HepG2 (cell line): ENCODE data around the gene LARP1. TPM values are rescaled to one million over a fixed set of nuclear protein-coding genes. Genes with fewer than 3 reads are reported as not detected.

Source experiments
- AKAP8 ChIP-seq: sonication (generic); formaldehyde crosslinking; IDR thresholded peaks from 2 replicates; pipeline ENCODE4 v1.5.1; 2020; ENCODE audit warnings: mild to moderate bottlenecking, missing genetic modification reagents
- ATF5 ChIP-seq: sonication (generic); formaldehyde crosslinking; IDR thresholded peaks from 2 replicates; pipeline ENCODE4 v1.4.0; 2020; ENCODE audit warnings: mild to moderate bottlenecking, low read depth, missing genetic modification reagents
- BCL3 ChIP-seq: sonication (generic); formaldehyde crosslinking; IDR thresholded peaks from 2 replicates; pipeline ENCODE4 v1.5.1; 2020; ENCODE audit warnings: mild to moderate bottlenecking, missing genetic modification reagents, moderate library complexity
- CAMTA2 ChIP-seq: sonication (generic); formaldehyde crosslinking; IDR thresholded peaks from 2 replicates; pipeline ENCODE4 v1.4.0; 2020; ENCODE audit warnings: mild to moderate bottlenecking, missing genetic modification reagents, borderline replicate concordance
- FOXA3 ChIP-seq: IDR thresholded peaks from 2 replicates; pipeline ENCODE4 v1.6.1; 2016; ENCODE audit warnings: missing genetic modification reagents, missing compliant biosample characterization
- IRF2 ChIP-seq: IDR thresholded peaks from 2 replicates; pipeline ENCODE4 v1.6.1; 2018; ENCODE audit warnings: missing genetic modification reagents, missing compliant biosample characterization
- PRDM4 ChIP-seq: sonication (generic); formaldehyde crosslinking; IDR thresholded peaks from 2 replicates; pipeline ENCODE4 v1.9.0; 2021; ENCODE audit warnings: missing genetic modification reagents, borderline replicate concordance
- SRSF9 ChIP-seq: fragments of 200-400 bp; formaldehyde crosslinking; IDR thresholded peaks from 2 replicates; pipeline ENCODE4 v1.6.1; 2018; ENCODE audit warnings: borderline replicate concordance, mild to moderate bottlenecking, low read depth, low read length; ENCODE audit not compliant: insufficient read depth, poor library complexity, severe bottlenecking
- ZBTB44 ChIP-seq: sonication (generic); formaldehyde crosslinking; IDR thresholded peaks from 2 replicates; pipeline ENCODE4 v1.4.0; 2020; ENCODE audit warnings: missing genetic modification reagents
- ZNF264 ChIP-seq: sonication (generic); formaldehyde crosslinking; IDR thresholded peaks from 2 replicates; pipeline ENCODE4 v1.4.0; 2020; ENCODE audit warnings: missing genetic modification reagents
- ZNF280B ChIP-seq: sonication (generic); formaldehyde crosslinking; IDR thresholded peaks from 2 replicates; pipeline ENCODE4 v1.5.0; 2020; ENCODE audit warnings: missing genetic modification reagents, mild to moderate bottlenecking, borderline replicate concordance
- ZNF512B ChIP-seq: sonication (generic); formaldehyde crosslinking; IDR thresholded peaks from 2 replicates; pipeline ENCODE4 v1.5.1; 2020; ENCODE audit warnings: missing genetic modification reagents, mild to moderate bottlenecking, borderline replicate concordance
- ZNF710 ChIP-seq: sonication (generic); formaldehyde crosslinking; IDR thresholded peaks from 2 replicates; pipeline ENCODE4 v1.5.0; 2020; ENCODE audit warnings: mild to moderate bottlenecking, missing genetic modification reagents, borderline replicate concordance
- ZNF746 ChIP-seq: sonication (generic); formaldehyde crosslinking; IDR thresholded peaks from 2 replicates; pipeline ENCODE4 v1.8.0; 2022; ENCODE audit warnings: mild to moderate bottlenecking, missing genetic modification reagents
- polyA plus RNA-seq, 8 experiments: library from polyadenylated mRNA; depleted of rRNA in 3 of 8; stranded (reverse) in 7 of 8; unstranded in 1 of 8; fragments of >200 nt; fragmentation: Illumina TruSeq in 4 of 8; extraction: Trizol in 4 of 8; gene quantifications; 2 replicates each; pipeline versions ENCODE4 v1.2.1 to v1.2.3, GENCODE V29; 2011 to 2016; ENCODE audit warnings: low read depth in 4 of 8, missing spikeins in 1 of 8, mixed read lengths in 1 of 8; ENCODE audit not compliant: insufficient read depth in 1 of 8
- total RNA-seq, 5 experiments: library from RNA; depleted of rRNA; stranded (reverse); fragments of >200 nt; fragmentation: Illumina TruSeq; extraction: Trizol; gene quantifications; 2 replicates each; pipeline ENCODE4 v1.2.3, GENCODE V29; 2016; ENCODE audit warnings: low read depth in 1 of 5

Gene LARP1
- total and polyA plus RNA-seq, 2 of the 13 experiments (the other 11 are each of a cell fraction or from before 2014, with no cell fraction given) = 45.2 to 61.4 TPM

- TF ChIP-seq ZBTB44 (CRISPR knock-in tag) = no peak
- peak; percentile 48; the same call in 1 of the 2 replicates for TF ChIP-seq ZNF280B (CRISPR knock-in tag)
- 0 out of 2 replicates have a peak, but pooled peaks have one; percentile 10 for TF ChIP-seq ZNF746 (CRISPR knock-in tag)
- no peak for TF ChIP-seq PRDM4 (CRISPR knock-in tag)
- no peak for TF ChIP-seq ZNF512B (CRISPR knock-in tag)
- peak; percentile 90 for TF ChIP-seq BCL3 (CRISPR knock-in tag)
- TF ChIP-seq AKAP8 (CRISPR knock-in tag) = no peak
- peak; percentile 84; the same call in 1 of the 2 replicates for TF ChIP-seq CAMTA2
- TF ChIP-seq ATF5 = 0 out of 2 replicates have a peak, but pooled peaks have one; percentile 54
- peak; percentile 23; the same call in 1 of the 2 replicates for TF ChIP-seq ZNF710 (CRISPR knock-in tag)
- no peak for TF ChIP-seq ZNF264 (CRISPR knock-in tag)
- no peak for TF ChIP-seq SRSF9
- TF ChIP-seq IRF2 (CRISPR knock-in tag) = no peak
- TF ChIP-seq FOXA3 = no peak
Observed at GRCh38 chr5:154857530-154858296, 102.5 kb downstream of the LARP1 start (continued).
